Measurements from ENCODE around the gene KRABD2.
A peak's percentile ranks its signal among the peaks of the same experiment; 100 is the strongest.
"Not testable (repeated sequence)": the region's sequence is repeated elsewhere in the genome, so short reads cannot be mapped to it uniquely, and the experiment has no call there.

The KRABD2 gene

DNA sequence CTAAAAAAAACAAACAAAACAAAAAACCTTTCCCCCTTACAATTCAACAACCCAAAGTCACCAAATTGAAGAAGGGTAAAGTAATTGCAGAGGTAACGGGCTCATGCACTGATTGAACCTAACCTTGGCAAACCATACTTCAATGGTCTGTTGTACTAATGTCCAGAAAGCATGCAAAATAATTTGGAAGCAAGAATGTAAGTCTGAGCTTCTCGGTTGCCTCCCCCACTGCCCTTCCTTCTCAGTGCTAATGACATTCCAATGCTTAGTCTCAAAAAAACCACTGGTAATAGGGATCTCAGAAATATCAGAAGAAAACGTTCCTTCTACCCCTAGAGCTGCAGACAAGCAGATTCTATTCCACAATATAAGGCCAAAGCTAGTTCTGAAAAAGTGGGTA lies 15.8 kb downstream of the KRABD2 start:
- no peak for DNase-seq (ENCODE audit: low spot score)

DNA sequence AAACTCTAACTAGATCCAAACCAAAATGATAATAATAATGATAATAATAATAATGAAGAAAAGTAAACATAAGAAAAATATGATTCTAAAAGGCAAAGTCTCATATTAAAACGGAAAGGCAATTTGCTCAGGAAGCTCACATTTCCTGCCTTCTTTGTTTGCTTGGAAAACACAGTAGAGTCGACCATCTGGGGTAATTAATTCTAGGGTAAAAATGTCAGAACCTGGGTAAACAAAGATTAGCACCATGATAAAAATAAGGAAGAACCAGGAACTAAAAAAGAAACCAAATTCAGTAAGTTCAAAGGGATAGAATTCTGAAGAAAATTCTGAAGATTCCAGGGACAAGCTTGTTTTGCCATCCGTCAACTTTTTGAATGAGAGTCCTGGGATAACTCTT lies 16.2 kb downstream of the KRABD2 start:
- DNase-seq (ENCODE audit: low spot score), result no peak

DNA sequence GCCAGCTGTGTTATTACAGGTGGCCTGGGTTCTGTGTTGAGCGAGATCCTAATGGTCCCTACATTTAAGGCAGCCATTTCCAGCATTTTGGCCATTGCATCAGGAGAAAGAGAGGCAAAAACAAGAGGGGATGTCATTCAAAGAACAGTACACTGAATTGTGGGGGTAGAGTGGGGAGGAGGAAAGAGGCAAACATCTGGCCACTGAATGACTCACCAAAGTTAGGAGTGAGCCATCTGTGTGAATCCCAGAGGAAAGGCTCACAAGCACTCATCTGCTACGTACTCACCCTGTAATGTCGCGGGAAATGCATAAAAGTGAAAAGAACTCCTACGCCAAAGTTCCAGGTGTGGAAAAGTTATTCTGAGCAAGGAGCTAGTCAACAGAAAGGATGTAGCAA lies 16.7 kb downstream of the KRABD2 start:
- DNase-seq (ENCODE audit: low spot score), result peak; percentile 86

DNA sequence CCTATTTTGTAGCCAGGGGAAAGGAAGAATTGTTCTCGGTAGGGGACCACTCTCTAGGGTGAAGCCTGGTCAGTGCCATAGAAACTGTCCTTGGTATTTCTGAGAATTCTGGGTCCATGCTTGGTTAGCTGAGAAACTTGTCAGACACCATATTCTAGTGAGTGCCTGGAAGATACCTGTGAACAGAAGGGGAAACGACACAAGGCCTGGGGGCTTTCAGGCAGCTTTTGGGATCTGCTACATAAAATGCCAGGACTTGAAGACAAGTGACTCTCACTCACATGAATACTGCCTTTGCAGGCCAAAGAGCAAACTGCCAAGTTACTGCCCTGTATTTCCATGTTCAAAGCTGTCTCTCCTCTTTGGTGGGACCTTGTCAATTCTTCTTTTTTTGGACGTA lies 18.6 kb downstream of the KRABD2 start:
- DNase-seq (ENCODE audit: low spot score), result no peak

DNA sequence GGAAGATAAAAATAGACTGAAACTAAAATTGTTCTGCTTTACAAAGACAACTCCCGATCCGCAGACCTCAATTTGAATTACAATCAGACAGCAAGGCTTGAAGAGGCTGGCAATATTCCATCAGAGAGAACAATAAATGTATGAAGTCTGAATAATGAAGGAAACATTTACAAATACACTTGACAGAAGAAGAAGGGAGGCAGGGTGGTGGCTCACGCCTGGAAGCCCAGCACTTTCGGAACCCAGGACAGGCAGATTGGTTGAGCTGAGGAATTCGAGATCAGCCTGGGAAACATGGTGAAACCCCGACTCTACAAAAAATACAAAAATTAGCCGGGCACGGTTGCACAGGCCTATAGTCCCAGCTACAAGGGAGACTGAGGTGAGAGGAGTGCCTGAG lies 22.3 kb downstream of the KRABD2 start:
- no peak for DNase-seq (ENCODE audit: low spot score)

DNA sequence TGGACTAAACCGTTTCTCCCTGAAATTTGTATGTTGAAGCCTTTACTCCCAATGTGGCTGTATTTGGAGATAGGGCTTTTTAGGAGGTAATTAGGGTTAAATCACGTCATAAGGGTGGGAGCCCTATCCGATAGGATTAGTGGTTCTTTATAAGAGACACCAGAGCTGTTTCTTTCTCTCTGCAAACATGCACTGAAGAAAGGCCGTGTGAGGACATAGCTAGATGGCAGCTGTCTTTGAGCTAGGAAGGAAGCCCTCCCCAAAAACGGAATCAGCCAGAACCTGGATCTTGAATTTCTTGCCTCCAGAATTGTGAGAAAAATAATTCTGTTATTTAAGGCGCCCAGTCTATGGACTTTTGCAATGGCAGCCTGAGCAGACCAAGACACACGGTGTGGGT lies 22.8 kb downstream of the KRABD2 start:
- DNase-seq (ENCODE audit: low spot score), result no peak

DNA sequence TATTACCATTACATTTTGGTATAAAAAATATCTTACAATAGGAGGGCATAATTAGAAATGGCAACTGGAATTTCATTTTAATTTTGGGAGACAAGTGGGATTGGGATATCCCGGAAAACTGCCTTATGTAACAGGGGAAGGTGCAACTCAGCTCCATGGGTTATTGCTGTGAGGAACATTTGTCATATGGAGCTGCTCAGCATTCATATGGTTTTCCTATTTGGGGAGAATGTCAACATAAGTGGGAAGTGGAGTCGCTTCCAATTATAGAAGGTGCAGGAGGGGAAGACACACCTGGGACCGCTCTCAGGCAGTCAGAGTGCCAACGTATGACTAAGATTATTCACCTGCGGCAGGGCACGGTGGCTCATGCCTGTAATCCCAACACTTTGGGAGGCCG lies 26.2 kb downstream of the KRABD2 start:
- no peak for DNase-seq (ENCODE audit: low spot score)

DNA sequence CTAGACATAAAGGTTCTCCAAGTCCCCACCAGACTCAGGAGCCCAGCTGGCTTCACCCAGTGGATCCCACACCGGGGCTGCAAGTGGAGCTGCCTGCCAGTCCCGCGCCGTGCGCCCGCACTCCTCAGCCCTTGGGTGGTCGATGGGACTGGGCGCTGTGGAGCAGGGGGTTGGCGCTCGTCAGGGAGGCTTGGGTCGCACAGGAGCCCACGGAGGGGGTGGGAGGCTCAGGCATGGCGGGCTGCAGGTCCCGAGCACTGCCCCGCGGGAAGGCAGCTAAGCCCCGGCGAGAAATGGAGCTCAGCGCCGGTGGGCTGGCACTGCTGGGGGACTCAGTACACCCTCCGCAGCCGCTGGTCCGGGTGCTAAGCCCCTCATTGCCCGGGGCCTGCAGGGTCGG lies 29.5 kb downstream of the KRABD2 start:
- not testable (repeated sequence) for DNase-seq (ENCODE audit: low spot score)

DNA sequence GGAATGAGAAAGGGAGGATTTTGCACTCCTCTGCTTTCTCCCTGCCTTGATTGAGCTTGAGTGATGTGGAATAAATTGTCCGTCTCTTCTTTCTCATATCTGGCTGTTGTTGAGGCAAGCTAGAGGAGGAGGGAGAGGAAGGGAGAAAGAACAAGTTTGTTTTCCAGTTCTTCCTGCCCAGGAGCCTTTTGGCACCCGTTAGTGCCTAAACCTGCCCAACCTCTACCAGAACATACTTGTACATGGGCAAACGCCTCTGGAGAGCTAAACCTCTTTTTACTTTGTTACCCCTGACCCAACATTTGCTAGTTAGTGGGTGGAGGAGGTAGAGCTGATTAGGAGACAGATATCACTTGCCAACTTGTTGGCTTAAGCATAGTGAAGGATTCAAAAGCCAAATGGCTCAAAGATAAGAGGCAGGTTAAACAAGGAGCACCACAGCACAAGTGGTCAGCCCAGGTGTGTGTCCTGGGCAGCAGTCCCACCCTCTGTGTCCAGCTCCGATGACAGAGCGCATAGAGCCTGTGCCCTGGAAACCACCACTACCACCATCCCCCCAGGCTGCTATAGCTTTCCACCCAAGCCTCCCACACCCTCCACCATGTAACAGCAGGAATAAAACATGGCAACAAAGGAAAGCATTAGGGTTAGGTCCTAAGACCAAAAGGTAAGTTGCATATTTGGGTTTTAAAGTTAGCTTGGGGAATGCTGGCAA lies 30.4 kb downstream of the KRABD2 start:
- no peak for DNase-seq (ENCODE audit: low spot score)

DNA sequence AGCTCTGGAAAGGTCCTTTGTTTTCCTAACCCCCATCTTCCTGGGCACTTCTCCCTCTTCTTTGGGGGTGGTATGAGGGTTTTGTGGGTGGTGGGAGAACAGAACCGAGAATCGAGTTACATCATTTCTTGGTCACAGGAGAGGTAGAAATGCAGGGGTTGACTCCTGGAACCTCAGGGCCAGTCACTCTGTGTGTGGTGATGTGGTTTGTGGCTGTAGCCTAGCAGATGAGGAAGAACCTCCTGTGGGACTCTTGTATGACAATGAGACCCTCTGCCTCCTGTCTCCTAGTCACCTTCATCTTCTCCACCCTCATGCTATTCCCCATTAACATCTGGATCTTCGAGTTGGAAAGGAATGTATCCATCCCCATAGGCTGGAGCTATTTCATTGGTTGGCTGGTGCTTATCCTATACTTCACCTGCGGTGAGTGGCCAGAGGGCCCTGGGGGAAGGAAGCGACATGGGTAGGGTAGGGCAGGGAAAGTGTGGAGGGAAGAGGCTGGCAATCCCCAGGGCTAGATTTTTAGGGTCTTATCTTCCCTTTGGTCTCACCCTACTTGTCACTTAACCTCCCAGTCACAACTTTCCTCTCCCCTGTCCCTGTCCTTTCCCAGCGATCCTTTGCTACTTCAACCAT lies 31.3 kb downstream of the KRABD2 start:
- DNase-seq (ENCODE audit: low spot score), result no peak

DNA sequence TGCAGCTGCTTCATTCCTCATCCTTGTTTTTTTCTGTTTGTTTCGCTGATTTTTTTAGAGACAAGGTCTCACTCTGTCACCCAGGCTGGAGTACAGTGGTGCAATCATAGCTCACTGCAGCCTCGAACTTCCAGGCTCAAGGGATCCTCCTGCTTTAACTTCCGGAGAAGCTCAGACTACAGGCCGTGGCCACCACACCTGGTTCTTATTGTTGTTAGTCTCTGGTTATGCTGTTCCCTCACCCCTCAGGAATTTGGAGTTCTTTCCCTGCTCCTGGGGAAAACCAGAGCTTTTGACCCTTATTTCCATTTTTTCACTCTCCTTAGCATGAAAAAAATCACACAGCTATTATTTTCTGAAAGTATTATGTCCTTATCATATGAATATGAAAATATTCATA lies 35.0 kb downstream of the KRABD2 start:
- DNase-seq (ENCODE audit: low spot score), result no peak

DNA sequence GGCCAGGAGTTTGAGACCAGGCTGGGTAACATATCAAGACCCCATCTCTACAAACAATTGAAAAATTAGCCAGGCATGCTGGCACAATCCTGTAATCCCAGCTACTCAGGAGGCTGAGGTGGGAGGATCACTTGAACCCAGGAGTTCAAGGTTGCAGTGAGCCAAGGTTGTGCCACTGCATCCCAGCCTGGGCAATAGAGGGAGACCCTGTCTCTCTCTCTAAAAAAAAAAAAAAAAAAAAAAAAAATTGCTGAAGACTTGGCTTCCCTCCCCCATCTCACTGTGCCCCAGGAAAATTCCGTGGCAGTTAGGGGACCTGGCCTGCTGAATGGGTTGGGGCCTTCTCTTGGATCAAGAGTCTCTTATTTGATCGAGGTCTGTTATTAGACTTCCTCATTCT lies 37.0 kb downstream of the KRABD2 start, which contains the start of gene ODF4:
Gene ODF4, plus strand, starts transcription at position 301 of the 400 bp plus-strand sequence. CDS start 212 bp downstream, outside the sequence.
- DNase-seq (ENCODE audit: low spot score), result no peak

DNA sequence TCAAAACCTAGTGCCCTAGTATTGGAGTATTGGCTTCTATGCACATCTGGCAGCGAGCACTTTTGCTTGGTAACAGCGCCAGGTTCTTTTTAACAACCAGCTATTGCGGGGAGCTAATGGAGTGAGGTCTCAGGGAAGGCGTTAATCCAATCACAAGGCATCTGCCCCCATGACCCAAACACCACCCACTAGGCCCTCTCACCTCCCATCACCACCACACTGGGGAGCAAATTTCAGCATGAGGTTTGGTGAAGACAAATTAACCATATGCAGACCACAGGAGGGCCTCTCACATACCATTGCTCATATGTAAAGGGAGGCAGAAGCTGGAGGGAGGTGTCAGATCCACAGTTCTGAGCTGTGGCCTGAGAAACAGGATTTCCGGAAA lies 37.8 kb downstream of the KRABD2 start:
- DNase-seq (ENCODE audit: low spot score), result no peak

DNA sequence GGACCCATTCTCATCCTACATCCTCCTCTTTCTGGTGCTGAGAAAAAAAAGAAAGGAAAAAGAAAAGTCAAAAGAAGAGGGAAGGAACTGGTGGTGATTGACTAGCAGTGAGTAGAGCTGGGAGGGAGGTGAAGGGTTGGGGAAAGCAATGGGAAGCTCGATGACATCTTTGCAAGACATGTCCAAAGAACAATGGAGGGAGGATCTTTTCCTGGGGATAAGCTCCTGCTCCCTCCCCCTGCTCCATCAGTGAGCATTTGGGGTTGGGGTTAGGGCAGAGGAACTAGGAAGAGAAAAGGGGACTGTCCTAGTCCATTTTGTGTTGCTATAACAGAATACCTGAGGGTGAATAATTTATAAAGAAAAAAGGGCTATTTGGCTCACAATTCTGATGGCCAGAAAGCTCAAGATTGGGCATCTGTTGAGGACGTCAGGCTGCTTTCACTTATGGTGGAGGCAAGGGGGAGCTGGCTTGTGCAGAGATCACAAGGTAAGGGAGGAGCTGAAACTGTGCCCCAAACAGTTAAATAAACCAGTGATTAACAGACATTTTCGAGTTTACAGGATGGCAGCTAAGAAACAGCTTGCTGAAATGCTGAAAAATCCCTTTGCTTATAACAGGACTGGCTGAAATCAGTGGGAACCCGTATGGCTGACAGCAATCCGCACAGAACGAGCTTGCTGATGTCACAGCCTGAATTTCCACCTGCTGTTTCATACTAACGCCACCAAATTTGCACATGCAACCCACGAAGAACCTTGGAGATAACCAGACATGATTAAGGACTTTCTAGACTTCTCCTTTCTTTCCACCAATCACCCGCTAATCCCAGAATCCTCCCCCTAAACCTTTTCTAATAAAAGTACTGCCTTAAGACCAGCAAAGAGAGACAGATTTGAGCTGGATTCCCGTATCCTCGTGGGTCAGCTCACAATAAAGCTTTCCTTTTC lies 38.4 kb downstream of the KRABD2 start:
- DNase-seq (ENCODE audit: low spot score), result no peak

DNA sequence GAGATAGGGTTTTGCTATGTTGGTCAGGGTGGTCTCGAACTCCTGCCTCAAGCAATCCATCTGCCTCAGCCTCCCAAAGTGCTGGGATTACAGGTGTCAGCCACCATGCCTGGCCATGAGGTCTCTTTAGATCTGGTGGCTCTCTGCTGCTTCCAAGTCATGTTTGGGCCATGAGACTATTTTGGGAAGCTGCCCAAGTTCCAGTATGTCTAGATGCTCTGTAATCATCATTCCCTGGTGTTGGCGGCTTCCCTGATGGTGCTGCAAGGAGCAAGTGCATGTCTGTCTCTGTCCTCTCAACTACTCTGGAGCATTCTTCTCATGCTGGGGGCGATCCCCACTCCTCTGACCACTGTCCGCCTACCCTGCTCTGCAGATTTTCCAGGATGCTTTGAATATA lies 43.2 kb downstream of the KRABD2 start:
- no peak for DNase-seq (ENCODE audit: low spot score)

DNA sequence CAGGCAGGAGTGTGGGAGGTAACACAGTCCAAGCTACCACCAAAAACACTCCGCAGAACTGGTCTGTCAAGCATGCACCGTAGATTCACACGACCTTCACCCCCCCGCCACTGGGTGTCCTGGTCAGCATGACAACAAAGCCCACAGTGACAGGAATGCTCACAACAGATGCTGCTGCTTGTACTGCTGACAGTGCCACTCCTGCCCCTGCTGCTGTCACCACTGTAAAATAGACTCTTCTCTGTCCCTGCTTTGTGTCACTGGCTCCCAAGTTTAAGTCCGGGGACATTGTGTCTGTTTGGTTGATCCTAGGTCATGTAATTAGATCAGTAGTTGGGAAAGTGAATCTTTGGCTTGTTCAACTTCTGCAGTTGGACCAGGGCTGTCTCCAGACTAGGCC lies 43.8 kb downstream of the KRABD2 start:
- DNase-seq (ENCODE audit: low spot score), result no peak

DNA sequence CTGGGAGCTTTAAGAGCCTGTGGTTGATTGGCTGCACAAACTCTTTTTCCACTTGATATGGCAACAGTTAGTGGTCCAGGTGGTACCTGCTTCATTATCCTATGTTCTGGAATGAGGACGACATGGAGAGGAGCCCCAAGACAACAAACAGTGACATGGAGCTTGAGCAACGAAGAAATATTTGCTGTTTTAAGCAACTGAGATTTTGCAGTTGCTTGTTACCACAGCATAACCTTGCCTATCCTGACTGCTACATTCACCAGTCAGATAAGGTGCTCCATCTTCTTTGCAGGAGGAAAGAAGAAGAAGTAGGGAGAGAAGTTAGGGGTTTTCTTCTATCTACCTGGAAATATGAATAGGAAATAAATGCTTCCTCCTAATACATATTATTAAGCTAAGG lies 44.4 kb downstream of the KRABD2 start:
- DNase-seq (ENCODE audit: low spot score), result no peak

DNA sequence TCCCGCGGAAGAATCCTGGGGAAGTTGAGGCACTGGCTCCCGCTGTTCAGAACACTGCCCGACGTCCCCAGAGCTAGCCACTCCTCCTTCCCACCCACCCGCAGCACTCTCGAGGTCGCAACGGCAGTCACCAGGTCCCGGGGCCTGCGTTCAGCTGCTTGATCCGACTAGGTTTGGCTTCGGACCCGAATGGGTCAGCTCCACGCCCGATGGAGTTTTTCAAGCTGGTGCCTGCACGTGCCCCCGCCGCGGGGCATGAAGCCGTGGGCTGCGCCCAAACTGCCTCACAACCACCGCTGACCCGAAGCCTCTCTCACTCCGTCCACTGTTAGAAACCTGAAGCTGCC lies 49.2 kb downstream of the KRABD2 start:
- DNase-seq (ENCODE audit: low spot score), result no peak

Data from GM03348 (cell line).